Activated CD4-positive, alpha-beta T cell treated with anti-CD3 and anti-CD28 coated beads, Interleukin-2, amount 10 ng/mL, durations not matched to agents 24 days and 14 days (primary cell): ENCODE measurements around the gene CMPK1. TPM values are rescaled to one million over a fixed set of nuclear protein-coding genes. Genes with fewer than 3 reads are reported as not detected.

Source experiments
- DNase-seq: peaks from one replicate; pipeline ENCODE4 v3.0.0; 2022
- H3K27ac Mint-ChIP-seq: one replicate; pipeline ENCODE4 v1.8.0; 2022; ENCODE audit warnings: mild to moderate bottlenecking, mixed read lengths
- H3K27me3 Mint-ChIP-seq: one replicate; pipeline ENCODE4 v1.8.0; 2022; ENCODE audit warnings: mixed read lengths
- H3K36me3 Mint-ChIP-seq: one replicate; pipeline ENCODE4 v1.8.0; 2022; ENCODE audit warnings: low read depth, mild to moderate bottlenecking, mixed read lengths
- H3K4me1 Mint-ChIP-seq: one replicate; pipeline ENCODE4 v1.8.0; 2021; ENCODE audit warnings: mixed read lengths
- H3K4me3 Mint-ChIP-seq: one replicate; pipeline ENCODE4 v1.8.0; 2022; ENCODE audit warnings: mild to moderate bottlenecking, moderate library complexity, mixed read lengths
- H3K9me3 Mint-ChIP-seq: one replicate; pipeline ENCODE4 v1.8.0; 2021; ENCODE audit warnings: mixed read lengths
- intact Hi-C: fragments of 100-400 bp; cut with micrococcal nuclease; formaldehyde crosslinking; loops from one replicate; pipeline ENCODE4 v1.15.1; 2023
- total RNA-seq: library from RNA; stranded (reverse); gene quantifications from 2 replicates; pipeline ENCODE4 v1.2.3, GENCODE V29; 2022

Gene CMPK1
- total RNA-seq, 1 donor from 2014 or later = 104 TPM

DNA sequence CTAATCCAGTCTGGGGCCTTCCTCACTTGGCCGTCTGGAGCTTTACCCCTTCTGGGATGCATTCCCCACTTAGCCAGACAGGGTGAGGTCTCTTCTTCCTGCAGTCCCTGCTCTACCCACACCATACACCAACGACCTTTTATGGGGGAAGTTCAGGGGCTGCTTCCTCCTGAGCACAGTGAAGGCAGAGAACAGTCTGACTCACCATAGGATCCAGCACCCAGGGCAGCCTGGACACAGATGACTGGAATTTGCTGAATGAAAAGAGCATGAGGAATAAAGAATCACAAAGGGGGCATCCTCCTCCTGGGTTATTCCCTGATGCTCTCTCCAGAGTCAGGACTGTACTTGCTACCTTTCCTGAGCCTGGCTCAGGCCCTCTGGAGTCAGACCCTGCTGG lies 77.8 kb downstream of the CMPK1 start:
- H3K36me3 Mint-ChIP-seq = no peaks in the 10 kb centered on the region
- H3K4me3 Mint-ChIP-seq = no peak overlapping the region

DNA sequence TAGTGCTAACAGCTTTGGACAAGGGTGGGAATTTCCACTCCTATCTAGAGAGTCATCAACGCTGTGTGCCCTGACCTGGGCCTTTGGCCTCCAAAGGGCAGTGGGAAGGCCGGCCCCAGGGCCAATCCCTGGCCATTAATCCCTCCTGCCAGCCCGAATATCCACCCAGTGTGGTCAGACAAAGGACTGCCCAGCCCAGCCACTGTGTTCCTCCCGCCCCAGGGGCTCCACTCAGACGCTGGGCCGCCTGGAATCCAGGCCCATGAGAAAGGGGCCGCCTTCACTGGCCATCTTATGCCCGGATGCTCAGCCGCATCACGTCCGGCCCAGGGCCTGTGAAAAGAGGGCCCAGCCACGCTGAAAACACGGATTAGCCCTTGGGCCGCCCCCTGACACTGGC lies 78.8 kb downstream of the CMPK1 start:
- Mint-ChIP-seq H3K27ac (no peak overlapping the region), H3K4me3 (no peak overlapping the region), H3K27me3 (peaks cover 49% of the 10 kb centered on the region), H3K36me3 (no peaks in the 10 kb centered on the region), H3K4me1 (peaks cover 5% of the 10 kb centered on the region), H3K9me3 (no peaks in the 10 kb centered on the region)
- DNase-seq = no peak
- intact Hi-C loops = no loop called here

More for the DNA sequence above, 77.8 kb downstream of the CMPK1 start:
- Mint-ChIP-seq H3K4me1 (peaks cover 2% of the 10 kb centered on the region), H3K9me3 (no peaks in the 10 kb centered on the region), H3K27me3 (peaks cover 44% of the 10 kb centered on the region), H3K27ac (no peak overlapping the region)
- DNase-seq = no peak
- intact Hi-C loops = no loop called here

- H3K4me3 Mint-ChIP-seq = peak within 1 kb of the TSS; percentile 67
- H3K9me3 Mint-ChIP-seq = no peaks in the 10 kb centered on the region
- no peak within 1 kb of the TSS for H3K27ac Mint-ChIP-seq
- intact Hi-C loops = no loop called here
- H3K4me1 Mint-ChIP-seq = peaks cover 7% of the 10 kb centered on the region
- H3K36me3 Mint-ChIP-seq = no peaks in the 10 kb centered on the region
- peaks cover 62% of the 10 kb centered on the region for H3K27me3 Mint-ChIP-seq
- DNase-seq = no peak
Observed at GRCh38 chr1:47415728-47416318, 82.2 kb downstream of the CMPK1 start, which contains the start of gene FOXE3. Gene FOXE3, plus strand, starts transcription at chr1:47416285. Its CDS starts 31 bp downstream, at chr1:47416316.

DNA sequence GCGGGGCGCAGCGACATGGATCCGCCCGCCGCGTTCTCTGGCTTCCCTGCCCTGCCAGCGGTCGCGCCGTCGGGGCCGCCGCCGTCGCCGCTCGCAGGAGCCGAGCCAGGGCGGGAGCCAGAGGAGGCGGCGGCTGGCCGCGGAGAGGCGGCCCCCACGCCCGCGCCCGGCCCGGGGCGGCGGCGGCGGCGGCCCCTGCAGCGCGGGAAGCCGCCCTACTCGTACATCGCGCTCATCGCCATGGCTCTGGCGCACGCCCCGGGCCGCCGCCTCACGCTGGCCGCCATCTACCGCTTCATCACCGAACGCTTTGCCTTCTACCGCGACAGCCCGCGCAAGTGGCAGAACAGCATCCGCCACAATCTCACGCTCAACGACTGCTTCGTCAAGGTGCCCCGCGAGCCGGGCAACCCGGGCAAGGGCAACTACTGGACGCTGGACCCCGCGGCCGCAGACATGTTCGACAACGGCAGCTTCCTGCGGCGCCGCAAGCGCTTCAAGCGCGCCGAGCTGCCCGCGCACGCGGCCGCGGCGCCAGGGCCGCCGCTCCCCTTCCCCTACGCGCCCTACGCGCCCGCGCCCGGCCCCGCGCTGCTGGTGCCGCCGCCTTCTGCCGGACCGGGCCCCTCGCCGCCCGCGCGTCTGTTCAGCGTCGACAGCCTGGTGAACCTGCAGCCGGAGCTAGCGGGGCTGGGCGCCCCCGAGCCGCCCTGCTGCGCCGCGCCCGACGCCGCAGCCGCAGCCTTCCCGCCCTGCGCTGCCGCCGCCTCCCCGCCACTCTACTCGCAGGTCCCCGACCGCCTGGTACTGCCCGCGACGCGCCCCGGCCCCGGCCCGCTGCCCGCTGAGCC lies 83.0 kb downstream of the CMPK1 start:
- no peak overlapping the region for H3K27ac Mint-ChIP-seq
- H3K27me3 Mint-ChIP-seq = peaks cover 67% of the 10 kb centered on the region
- H3K4me3 Mint-ChIP-seq = peak overlapping the region; percentile 67
- H3K4me1 Mint-ChIP-seq = peaks cover 7% of the 10 kb centered on the region
- intact Hi-C loops = no loop called here
- H3K9me3 Mint-ChIP-seq = no peaks in the 10 kb centered on the region
- peak; percentile 70 for DNase-seq
- no peaks in the 10 kb centered on the region for H3K36me3 Mint-ChIP-seq

DNA sequence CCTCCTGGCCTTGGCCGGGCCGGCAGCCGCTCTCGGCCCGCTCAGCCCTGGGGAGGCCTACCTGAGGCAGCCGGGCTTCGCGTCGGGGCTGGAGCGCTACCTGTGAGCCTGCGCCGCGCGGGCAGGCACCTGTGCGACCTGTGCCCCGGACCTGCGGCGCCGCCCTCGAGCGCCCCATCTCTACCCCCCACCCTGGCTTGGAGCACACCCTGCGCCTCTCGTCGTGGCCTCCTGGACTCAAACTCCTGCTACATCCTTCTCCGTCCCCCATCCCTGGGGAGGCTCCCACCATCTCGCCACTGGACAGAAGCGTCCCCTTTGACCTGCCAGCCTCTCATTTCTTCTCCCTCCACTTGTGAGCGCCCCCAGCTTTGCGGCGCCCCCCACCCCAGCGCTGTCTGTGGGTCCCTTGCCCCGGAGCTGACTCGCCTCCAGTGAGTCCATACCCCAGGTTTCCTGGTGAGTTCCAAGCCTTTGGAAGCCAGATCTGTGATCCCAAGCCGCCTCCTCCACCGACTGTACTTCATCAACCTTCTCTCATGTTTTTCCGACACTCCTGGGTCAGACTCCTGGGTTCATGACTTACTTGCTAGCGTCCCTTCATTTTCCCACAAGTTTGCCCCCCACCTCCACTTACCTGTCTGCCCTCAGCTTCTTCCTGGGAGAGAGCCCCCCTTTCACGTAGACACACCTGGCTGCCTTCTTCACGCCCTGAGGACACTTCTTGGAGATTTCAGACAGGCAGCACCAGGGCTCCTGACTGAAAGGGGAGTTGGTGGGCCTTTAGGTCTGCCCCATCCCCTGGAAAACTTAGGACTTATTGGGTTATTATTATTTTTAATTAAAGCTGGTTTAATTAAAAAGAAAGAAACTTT lies 83.8 kb downstream of the CMPK1 start:
- peaks cover 7% of the 10 kb centered on the region for H3K4me1 Mint-ChIP-seq
- no peaks in the 10 kb centered on the region for H3K36me3 Mint-ChIP-seq
- H3K9me3 Mint-ChIP-seq = no peaks in the 10 kb centered on the region
- H3K4me3 Mint-ChIP-seq = peak overlapping the region; percentile 63
- intact Hi-C loops = loop anchor here (2.0 kb wide), 1 partner anchor 15 kb away; no protein-coding TSS in a partner anchor
- H3K27me3 Mint-ChIP-seq = peaks cover 68% of the 10 kb centered on the region
- H3K27ac Mint-ChIP-seq = no peak overlapping the region
- DNase-seq = no peak

DNA sequence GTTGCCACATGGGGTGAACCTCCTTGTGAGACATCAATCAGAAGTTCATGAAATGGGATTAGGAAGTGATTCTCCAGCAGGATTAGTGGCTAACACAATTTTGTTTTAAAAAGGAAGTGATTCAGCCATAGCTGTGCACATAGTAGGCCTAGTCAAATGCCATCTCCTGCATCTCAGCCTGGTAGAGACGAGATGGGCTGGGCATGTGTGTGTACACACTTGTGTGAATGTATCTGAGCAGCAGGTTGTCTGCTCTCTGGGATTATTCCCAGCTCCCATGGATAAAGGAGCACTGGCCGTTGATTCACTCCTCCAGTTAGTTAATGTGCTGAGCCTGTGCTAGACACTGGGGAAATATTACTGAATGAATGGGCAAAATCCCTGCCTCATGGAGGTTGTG lies 84.5 kb downstream of the CMPK1 start:
- Mint-ChIP-seq H3K36me3 (no peaks in the 10 kb centered on the region), H3K4me1 (peaks cover 7% of the 10 kb centered on the region), H3K27me3 (peaks cover 68% of the 10 kb centered on the region), H3K27ac (no peak overlapping the region), H3K4me3 (no peak overlapping the region), H3K9me3 (no peaks in the 10 kb centered on the region)
- DNase-seq = no peak
- intact Hi-C loops = loop anchor here (2.0 kb wide), 1 partner anchor 15 kb away; no protein-coding TSS in a partner anchor

DNA sequence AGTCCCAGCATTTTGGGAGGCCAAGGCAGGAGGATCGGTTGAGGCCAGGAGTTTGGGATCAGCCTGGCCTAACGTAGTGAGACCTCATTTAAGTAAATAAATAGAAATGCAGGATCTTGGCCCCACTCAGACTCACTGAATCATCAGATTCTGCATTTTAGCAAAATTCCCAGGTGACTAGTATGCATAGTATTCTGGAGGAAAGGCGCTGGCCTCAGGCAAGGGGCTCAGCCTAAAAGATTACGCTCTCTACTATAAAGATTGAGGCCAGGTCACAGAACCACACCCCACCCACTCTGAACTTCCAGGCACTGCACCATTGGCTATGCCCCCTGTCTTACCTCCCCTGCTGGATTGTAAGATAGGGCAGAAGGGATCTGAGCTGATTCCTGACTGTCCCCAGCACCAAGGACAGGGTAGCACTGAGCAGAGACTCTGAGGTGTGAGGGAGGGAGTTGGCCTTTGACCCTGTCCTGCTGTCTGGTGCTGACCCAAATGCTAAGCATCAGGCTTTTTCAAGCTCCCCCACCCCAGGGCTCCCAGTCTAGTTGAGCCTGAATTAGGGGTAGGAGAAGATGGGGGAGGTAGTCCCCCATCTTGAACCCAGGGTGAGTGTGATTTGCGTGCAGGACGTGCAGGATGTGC lies 85.2 kb downstream of the CMPK1 start:
- no peak for DNase-seq
- Mint-ChIP-seq H3K36me3 (no peaks in the 10 kb centered on the region), H3K9me3 (no peaks in the 10 kb centered on the region), H3K4me1 (peaks cover 7% of the 10 kb centered on the region), H3K27ac (no peak overlapping the region), H3K27me3 (peaks cover 67% of the 10 kb centered on the region), H3K4me3 (no peak overlapping the region)
- intact Hi-C loops = loop anchor here (2.0 kb wide), 1 partner anchor 14 kb away; no protein-coding TSS in a partner anchor

GRCh38 chr1:47420547-47420946 lies 87.0 kb downstream of the CMPK1 start:
- no peak for DNase-seq
- H3K27ac Mint-ChIP-seq = no peak overlapping the region
- H3K36me3 Mint-ChIP-seq = no peaks in the 10 kb centered on the region
- intact Hi-C loops = no loop called here
- H3K27me3 Mint-ChIP-seq = peaks cover 61% of the 10 kb centered on the region
- peaks cover 7% of the 10 kb centered on the region for H3K4me1 Mint-ChIP-seq
- H3K4me3 Mint-ChIP-seq = no peak overlapping the region
- no peaks in the 10 kb centered on the region for H3K9me3 Mint-ChIP-seq

DNA sequence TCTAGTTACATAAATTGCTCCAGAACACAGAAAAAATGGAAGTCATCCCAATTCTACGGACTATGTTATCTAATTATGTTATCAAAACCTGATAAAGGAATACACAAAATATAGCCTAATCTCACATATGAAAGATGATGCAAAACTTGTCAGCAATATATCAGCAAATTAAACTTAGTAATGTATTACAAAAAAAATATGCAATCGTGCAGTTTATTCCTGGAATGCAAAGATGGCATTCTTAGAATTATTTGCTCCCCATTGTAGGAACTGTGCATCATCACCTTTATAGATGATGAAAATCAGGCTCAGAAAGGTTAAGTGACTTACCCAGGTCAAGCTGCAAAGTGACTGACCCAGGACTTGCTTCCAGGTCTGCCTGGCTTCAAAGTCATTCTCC lies 90.3 kb downstream of the CMPK1 start:
- DNase-seq = no peak
- no peaks in the 10 kb centered on the region for H3K36me3 Mint-ChIP-seq
- no peak overlapping the region for H3K4me3 Mint-ChIP-seq
- H3K27ac Mint-ChIP-seq = no peak overlapping the region
- no peaks in the 10 kb centered on the region for H3K9me3 Mint-ChIP-seq
- peaks cover 40% of the 10 kb centered on the region for H3K27me3 Mint-ChIP-seq
- intact Hi-C loops = loop anchor here (1.0 kb wide), 1 partner anchor 231 kb away; no protein-coding TSS in a partner anchor
- no peaks in the 10 kb centered on the region for H3K4me1 Mint-ChIP-seq

GRCh38 chr1:47424336-47424982 lies 90.9 kb downstream of the CMPK1 start:
- H3K4me1 Mint-ChIP-seq = no peaks in the 10 kb centered on the region
- intact Hi-C loops = loop anchor here (1.0 kb wide), 1 partner anchor 231 kb away; no protein-coding TSS in a partner anchor
- peaks cover 39% of the 10 kb centered on the region for H3K27me3 Mint-ChIP-seq
- no peaks in the 10 kb centered on the region for H3K36me3 Mint-ChIP-seq
- peak; percentile 67 for DNase-seq
- no peak overlapping the region for H3K27ac Mint-ChIP-seq
- no peaks in the 10 kb centered on the region for H3K9me3 Mint-ChIP-seq
- H3K4me3 Mint-ChIP-seq = no peak overlapping the region
